Astrocyte (in vitro differentiated cells and primary cell): ENCODE results near the gene AVP.

ENCODE experiments used
- CTCF ChIP-seq: IDR thresholded peaks from 2 replicates; pipeline ENCODE4 v1.5.1; 2011; ENCODE audit warnings: low read depth, mild to moderate bottlenecking, inconsistent platforms, low read length, moderate library complexity; ENCODE audit not compliant: insufficient read depth
- EZH2 ChIP-seq: IDR thresholded peaks from 2 replicates; pipeline ENCODE4 v1.6.1; 2012; ENCODE audit warnings: mild to moderate bottlenecking, low read length, inconsistent platforms; ENCODE audit not compliant: insufficient read depth

DNA sequence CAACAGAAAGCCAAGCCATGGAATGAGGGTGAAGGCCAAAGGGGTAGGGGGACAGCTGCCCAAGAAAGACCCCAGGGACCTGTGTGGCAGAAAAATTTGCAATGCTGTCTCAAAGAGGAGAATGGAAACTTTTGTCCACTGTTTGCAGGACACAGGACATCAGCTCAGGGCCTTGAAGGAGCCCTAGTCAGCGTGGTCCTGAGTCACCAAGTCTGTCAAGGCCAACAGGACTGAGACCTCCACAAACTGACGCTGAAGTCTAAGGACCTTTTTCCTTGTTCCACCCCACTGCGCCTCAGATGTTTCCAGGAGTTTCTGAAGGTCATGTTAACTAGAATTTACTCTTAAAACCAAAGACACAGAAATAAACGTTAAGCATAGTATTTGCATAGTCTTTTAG is 31.8 kb upstream of the AVP start:
- TF ChIP-seq CTCF, result no peak
- TF ChIP-seq EZH2, result no peak
